PC-9 (cell line): ENCODE results near the gene CRTC2.

Experiments used
- CTCF ChIP-seq: fragments of 200-600 bp; sonication (generic); conservative IDR thresholded peaks from 2 replicates; pipeline ENCODE4 v1.6.1; 2017; ENCODE audit warnings: mixed run types, antibody characterized with exemption, mild to moderate bottlenecking, moderate library complexity
- EZH2 ChIP-seq: fragments of 200-600 bp; sonication (generic); IDR thresholded peaks from 2 replicates; pipeline ENCODE4 v1.8.0; 2017; ENCODE audit warnings: antibody characterized with exemption, low read depth

GRCh38 chr1:153968972-153969371 lies 10.6 kb upstream of the CRTC2 start:
- TF ChIP-seq CTCF (no peak), EZH2 (no peak)
